C4-2B (cell line): Measurements from ENCODE around the gene IGLL5.
A peak's percentile ranks its signal among the peaks of the same experiment; 100 is the strongest.

Experiments
- H3K27ac ChIP-seq: fragments of 450-650 bp; 2 replicates; pipeline ENCODE4 v1.5.1; 2017
- ZFX ChIP-seq: fragments of 450-650 bp; IDR thresholded peaks from 2 replicates; pipeline ENCODE4 v1.6.1; 2017
- TF ChIP-seq, protein P1 (sequence below): fragments of 450-650 bp; conservative IDR thresholded peaks from 2 replicates; pipeline ENCODE4 v1.5.1; 2017; ENCODE audit warnings: mild to moderate bottlenecking

IGLL5 gene

DNA sequence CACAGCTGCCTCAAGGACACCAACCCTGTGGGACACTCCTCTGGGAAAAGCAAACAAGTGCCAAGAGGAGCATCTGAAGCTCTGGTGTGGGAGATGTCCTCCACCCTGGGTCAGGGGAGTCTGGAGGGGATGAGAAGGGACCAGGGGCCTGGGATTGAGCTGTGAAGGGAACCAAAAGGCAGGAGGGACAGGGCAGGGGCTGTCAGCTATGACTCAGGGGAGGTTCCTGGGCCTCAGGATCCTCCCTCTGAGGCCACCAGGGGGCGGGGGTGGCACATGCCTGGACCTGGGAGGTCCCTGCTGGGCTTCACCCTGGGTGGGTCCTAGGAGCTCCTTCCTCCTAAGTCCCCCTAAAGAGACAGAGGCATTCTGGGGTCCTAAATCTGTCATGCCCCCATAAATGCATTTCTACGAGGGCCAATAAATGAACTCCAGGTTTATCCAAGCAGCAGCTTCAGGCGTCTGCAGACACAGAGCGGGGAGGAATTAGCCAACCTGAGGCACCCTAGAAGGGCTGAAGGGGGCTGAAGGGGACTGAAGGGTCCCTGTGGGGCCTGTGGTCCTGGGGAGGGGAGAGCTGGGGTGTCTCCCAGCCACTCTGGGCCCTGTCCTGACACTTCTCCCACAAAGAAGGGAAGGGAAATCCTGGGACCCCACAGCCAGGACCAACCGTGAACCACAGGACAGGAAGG is 31.9 kb upstream of the IGLL5 start:
- TF ChIP-seq ZFX = no peak
- TF ChIP-seq, protein P1, sequence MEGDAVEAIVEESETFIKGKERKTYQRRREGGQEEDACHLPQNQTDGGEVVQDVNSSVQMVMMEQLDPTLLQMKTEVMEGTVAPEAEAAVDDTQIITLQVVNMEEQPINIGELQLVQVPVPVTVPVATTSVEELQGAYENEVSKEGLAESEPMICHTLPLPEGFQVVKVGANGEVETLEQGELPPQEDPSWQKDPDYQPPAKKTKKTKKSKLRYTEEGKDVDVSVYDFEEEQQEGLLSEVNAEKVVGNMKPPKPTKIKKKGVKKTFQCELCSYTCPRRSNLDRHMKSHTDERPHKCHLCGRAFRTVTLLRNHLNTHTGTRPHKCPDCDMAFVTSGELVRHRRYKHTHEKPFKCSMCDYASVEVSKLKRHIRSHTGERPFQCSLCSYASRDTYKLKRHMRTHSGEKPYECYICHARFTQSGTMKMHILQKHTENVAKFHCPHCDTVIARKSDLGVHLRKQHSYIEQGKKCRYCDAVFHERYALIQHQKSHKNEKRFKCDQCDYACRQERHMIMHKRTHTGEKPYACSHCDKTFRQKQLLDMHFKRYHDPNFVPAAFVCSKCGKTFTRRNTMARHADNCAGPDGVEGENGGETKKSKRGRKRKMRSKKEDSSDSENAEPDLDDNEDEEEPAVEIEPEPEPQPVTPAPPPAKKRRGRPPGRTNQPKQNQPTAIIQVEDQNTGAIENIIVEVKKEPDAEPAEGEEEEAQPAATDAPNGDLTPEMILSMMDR = peak; percentile 82
- H3K27ac ChIP-seq = no peak overlapping the region

DNA sequence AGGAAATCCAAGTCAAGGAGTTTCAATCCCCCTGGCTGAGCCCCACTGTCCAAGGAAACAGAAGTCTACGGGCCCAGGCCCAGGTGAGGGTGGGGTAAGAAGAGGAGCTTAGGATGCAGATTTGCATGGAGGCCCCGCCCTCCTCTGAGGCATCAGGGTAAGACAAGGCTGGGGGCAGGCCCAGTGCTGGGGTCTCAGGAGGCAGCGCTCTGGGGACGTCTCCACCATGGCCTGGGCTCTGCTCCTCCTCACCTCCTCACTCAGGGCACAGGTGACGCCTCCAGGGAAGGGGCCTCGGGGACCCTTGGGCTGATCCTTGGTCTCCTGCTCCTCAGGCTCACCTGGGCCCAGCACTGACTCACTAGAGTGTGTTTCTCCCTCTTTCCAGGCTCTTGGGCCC is 31.3 kb upstream of the IGLL5 start:
- TF ChIP-seq ZFX = no peak
- TF ChIP-seq, protein P1 = no peak
- H3K27ac ChIP-seq = no peak overlapping the region

DNA sequence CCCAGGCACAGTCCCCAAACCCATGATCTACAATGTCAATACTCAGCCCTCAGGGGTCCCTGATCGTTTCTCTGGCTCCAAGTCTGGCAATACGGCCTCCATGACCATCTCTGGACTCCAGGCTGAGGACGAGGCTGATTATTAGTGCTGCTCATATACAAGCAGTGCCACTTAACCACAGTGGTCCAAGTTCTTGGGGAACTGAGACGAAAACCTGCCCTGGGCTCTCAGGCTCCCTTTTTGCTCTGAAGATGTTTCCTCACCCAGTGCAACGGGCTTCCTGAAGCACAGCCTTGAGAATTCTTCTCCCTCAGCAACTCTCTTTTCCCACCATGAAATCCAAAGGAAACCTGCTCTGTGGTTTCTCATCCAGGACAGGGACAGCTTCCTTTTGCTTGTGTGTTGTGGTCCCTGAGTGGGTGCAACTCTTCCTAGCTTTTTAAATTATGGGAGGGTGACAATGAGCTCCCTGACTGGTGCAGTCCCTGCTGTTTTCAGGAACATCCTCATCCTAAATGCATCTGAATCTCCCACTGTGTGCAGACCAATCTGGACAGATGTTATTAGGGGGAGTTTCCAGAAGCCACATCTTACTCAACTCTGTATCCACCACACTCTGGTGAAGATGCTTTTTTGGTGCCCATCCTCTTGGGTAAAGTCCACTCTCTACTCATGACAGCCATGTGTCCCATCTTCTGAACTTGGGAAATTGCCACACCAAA is 30.6 kb upstream of the IGLL5 start:
- H3K27ac ChIP-seq = no peak overlapping the region
- TF ChIP-seq, protein P1 = no peak
- TF ChIP-seq ZFX = no peak

DNA sequence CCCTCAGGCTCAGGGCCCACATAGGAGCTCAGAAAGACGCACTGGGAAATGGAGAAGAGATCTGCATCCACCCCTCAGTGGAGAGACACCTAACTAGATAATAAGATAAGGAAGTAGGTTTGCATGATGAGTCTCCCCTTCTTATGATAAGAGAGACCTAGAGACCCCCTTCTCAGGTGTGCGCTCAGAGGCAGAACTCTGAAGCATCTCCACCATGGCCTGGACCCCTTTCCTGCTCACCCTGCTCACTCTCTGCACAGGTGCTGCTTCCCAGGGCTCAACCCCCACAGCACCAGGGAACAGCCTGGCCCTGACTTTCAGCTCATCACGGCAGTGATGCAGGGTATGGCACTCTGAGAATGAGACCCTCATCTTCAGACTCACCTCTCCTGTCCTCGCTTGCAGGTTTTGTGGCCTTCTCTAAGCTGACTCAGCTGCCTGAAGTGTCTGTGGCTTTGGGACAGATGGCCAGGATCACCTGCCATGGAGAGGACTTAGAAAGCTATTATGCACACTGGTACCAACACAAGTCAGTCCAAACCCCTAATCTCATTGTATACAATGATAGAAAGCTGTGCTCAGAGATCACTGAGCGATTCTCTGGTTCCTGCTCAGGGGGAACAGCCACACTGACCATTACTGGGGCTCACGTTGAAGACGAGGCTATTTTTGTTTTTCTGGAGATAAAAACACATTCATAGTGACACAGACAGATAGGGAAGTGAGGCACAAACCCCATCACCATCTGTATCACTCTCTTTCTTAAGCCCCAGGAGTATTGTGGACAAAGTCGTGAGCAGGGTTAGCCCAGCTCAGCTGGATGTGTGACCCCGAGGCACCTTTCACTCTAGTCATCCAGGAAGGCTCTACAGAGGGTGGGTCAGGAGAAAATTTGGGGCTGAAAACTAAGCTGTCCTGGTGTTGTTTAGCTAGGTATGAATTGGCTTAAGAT is 29.7 kb upstream of the IGLL5 start:
- TF ChIP-seq ZFX = no peak
- TF ChIP-seq, protein P1 = no peak
- H3K27ac ChIP-seq = no peak overlapping the region

DNA sequence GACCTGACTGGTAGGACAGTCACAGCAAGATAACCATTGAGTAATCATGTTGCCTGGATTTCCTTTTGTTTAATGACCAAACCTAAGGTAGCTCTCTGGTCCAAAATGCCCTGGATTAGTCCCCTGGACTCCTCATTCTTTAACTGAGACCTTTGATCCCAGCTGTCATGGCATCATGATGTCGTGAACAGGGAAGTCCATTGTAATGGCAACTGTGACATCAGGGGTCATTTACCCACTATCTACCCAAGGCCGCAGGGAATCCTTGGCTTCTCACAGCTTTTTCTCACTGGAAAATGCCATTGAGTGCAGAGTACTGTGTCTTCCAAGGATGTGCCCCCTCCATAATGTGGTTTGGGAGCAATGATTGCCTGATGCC is 29.1 kb upstream of the IGLL5 start:
- TF ChIP-seq, protein P1 = no peak
- no peak for TF ChIP-seq ZFX
- no peak overlapping the region for H3K27ac ChIP-seq

DNA sequence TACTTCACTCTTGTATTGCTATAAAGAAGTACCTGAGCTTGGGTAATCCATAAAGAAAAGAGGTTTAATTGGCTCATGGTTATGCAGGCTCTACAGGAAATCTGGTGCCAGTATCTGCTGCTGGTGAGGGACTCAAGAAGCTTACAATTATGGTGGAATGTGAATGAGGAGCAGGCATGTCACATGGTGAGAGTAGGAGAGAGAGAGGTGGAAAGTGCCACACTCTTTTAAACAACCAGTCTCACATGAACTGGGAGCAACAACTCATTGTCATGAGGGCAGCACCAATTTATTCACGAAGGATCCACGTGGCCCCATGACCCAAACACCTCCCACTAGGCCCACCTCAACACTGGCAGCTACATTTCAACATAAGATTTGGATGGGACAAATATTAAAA is 24.6 kb upstream of the IGLL5 start:
- no peak overlapping the region for H3K27ac ChIP-seq

More for the DNA sequence above, 24.6 kb upstream of the IGLL5 start:
- TF ChIP-seq ZFX = no peak
- TF ChIP-seq, protein P1 = no peak
